Gastrocnemius medialis (tissue), 4 donors: ENCODE results near the gene PTPRJ. TPM values are rescaled to one million over a fixed set of nuclear protein-coding genes. Genes with fewer than 3 reads are reported as not detected.

Source experiments
- ATAC-seq, 2 donors: fragments of 150-250 bp; one replicate each; pipeline ENCODE4 v1.9.1; 2016
- DNase-seq, 2 donors: peaks; one replicate each; pipeline ENCODE4 v3.0.0-alpha.2; 2019
- H3K27ac ChIP-seq, 4 donors: fragments of 200-600 bp; sonication (generic); 1 replicate in 1 of 4; 2 replicates in 3 of 4; pipeline ENCODE4 v1.5.1; 2016 to 2018; ENCODE audit warnings: mild to moderate bottlenecking in 2 of 4, moderate library complexity in 1 of 4
- H3K27me3 ChIP-seq, 3 donors: fragments of 200-600 bp; sonication (generic) in 2 of 3; 1 replicate in 1 of 3; 2 replicates in 2 of 3; pipeline versions ENCODE4 v1.5.1 to v1.6.0; 2016 to 2019; ENCODE audit warnings: mild to moderate bottlenecking in 1 of 3, moderate library complexity in 1 of 3
- H3K36me3 ChIP-seq, 2 donors: fragments of 200-600 bp; sonication (generic) in 1 of 2; one replicate each; pipeline ENCODE4 v1.5.1; 2017 to 2018
- H3K4me1 ChIP-seq, 2 donors: fragments of 200-600 bp; sonication (generic) in 1 of 2; one replicate each; pipeline ENCODE4 v1.5.1; 2016 to 2017; ENCODE audit warnings: mild to moderate bottlenecking in 2 of 2
- H3K4me3 ChIP-seq, 4 donors: fragments of 200-600 bp; sonication (generic) in 3 of 4; 1 replicate in 1 of 4; 2 replicates in 3 of 4; pipeline ENCODE4 v1.5.1; 2016 to 2019; ENCODE audit warnings: mild to moderate bottlenecking in 2 of 4
- H3K9me3 ChIP-seq, 3 donors: fragments of 200-600 bp; sonication (generic) in 2 of 3; 1 replicate in 1 of 3; 2 replicates in 2 of 3; pipeline ENCODE4 v1.5.1; 2016 to 2019
- CTCF ChIP-seq, 5 experiments: fragments of 450-650 bp in 3 of 5; fragments of 200-600 bp in 2 of 5; sonication (generic) in 2 of 5; IDR thresholded peaks in 4 of 5; conservative IDR thresholded peaks in 1 of 5; 1 replicate in 4 of 5; 2 replicates in 1 of 5; pipeline ENCODE4 v1.5.1; 2016 to 2019; ENCODE audit warnings: antibody characterized with exemption in 5 of 5, mild to moderate bottlenecking in 3 of 5, moderate library complexity in 3 of 5
- POLR2A ChIP-seq, 2 donors: fragments of 450-650 bp; IDR thresholded peaks; one replicate each; pipeline ENCODE4 v1.6.1; 2017; ENCODE audit warnings: antibody characterized with exemption in 2 of 2, mild to moderate bottlenecking in 2 of 2, moderate library complexity in 2 of 2
- in situ Hi-C, 4 donors: fragments of 200-750 bp; cut with MboI; loops; one replicate each; pipeline versions ENCODE4 v1.15.0 to v1.8.0; 2017; ENCODE audit warnings: low sequenced_read_pairs in 4 of 4
- intact Hi-C: fragments of 100-400 bp; cut with DNase I; formaldehyde crosslinking; loops from one replicate; pipeline ENCODE4 v1.15.1; 2023; ENCODE audit warnings: low total_unique reads
- total RNA-seq, 4 donors: library from RNA; depleted of rRNA; stranded (reverse); fragments of >200 nt; gene quantifications; one replicate each; pipeline versions ENCODE4 v1.1.0 to v1.2.3, GENCODE V29; 2016

PTPRJ gene
- total RNA-seq, 4 donors from 2014 or later = 5.4 to 9.0 (median 5.6) TPM

- no peaks in the 10 kb centered on the region for H3K36me3 ChIP-seq
Measured at GRCh38 chr11:48056325-48057183, 76.2 kb downstream of the PTPRJ start.

GRCh38 chr11:48058064-48058463, 77.7 kb downstream of the PTPRJ start:
- DNase-seq (no peak), ATAC-seq (no peak)
- intact Hi-C loops (no loop called here), in situ Hi-C loops (loop anchor here in 1 of 4 donors (10.0 kb wide), 1 partner anchor 57 kb away; no protein-coding TSS in a partner anchor)
- Histone ChIP-seq H3K27me3 (no peaks in the 10 kb centered on the region), H3K9me3 (no peaks in the 10 kb centered on the region), H3K4me1 (peaks cover 0 to under 1% of the 10 kb centered on the region in 2 donors), H3K4me3 (no peak overlapping the region), H3K27ac (no peak overlapping the region), H3K36me3 (no peaks in the 10 kb centered on the region)
- no peak for TF ChIP-seq POLR2A (IDR thresholded peaks at IDR 0.05)
- no peak for TF ChIP-seq CTCF (IDR thresholded peaks at IDR 0.05 in 4 of 5, conservative IDR thresholded peaks at IDR 0.05 in 1 of 5)

More at GRCh38 chr11:48056325-48057183, 76.2 kb downstream of the PTPRJ start:
- TF ChIP-seq CTCF (IDR thresholded peaks at IDR 0.05 in 4 of 5, conservative IDR thresholded peaks at IDR 0.05 in 1 of 5) = no peak
- TF ChIP-seq POLR2A (IDR thresholded peaks at IDR 0.05) = no peak
- no peak for ATAC-seq
- in situ Hi-C loops = loop anchor here in 1 of 4 donors (10.0 kb wide), 1 partner anchor 58 kb away; no protein-coding TSS in a partner anchor
- intact Hi-C loops = no loop called here
- H3K27me3 ChIP-seq = no peaks in the 10 kb centered on the region
- H3K4me3 ChIP-seq = no peak overlapping the region
- H3K9me3 ChIP-seq = no peaks in the 10 kb centered on the region
- no peak for DNase-seq
- no peaks in the 10 kb centered on the region for H3K4me1 ChIP-seq
- no peak overlapping the region for H3K27ac ChIP-seq

GRCh38 chr11:48058788-48059187, 78.4 kb downstream of the PTPRJ start:
- H3K36me3 ChIP-seq = no peaks in the 10 kb centered on the region
- no peaks in the 10 kb centered on the region for H3K9me3 ChIP-seq
- peaks cover 6 to 8% of the 10 kb centered on the region in 2 donors for H3K4me1 ChIP-seq

GRCh38 chr11:48062649-48063048, 82.3 kb downstream of the PTPRJ start:
- peaks cover 16 to 18% of the 10 kb centered on the region in 2 donors for H3K4me1 ChIP-seq
- TF ChIP-seq CTCF (IDR thresholded peaks at IDR 0.05 in 4 of 5, conservative IDR thresholded peaks at IDR 0.05 in 1 of 5) (no peak), POLR2A (IDR thresholded peaks at IDR 0.05) (no peak)
- in situ Hi-C loops = no loop called here
- ATAC-seq (no peak), DNase-seq (no peak)
- H3K27ac ChIP-seq = no peak overlapping the region
- intact Hi-C loops = no loop called here
- no peaks in the 10 kb centered on the region for H3K36me3 ChIP-seq
- H3K4me3 ChIP-seq = no peak overlapping the region
- no peaks in the 10 kb centered on the region for H3K27me3 ChIP-seq
- H3K9me3 ChIP-seq = no peaks in the 10 kb centered on the region

More at GRCh38 chr11:48058788-48059187, 78.4 kb downstream of the PTPRJ start:
- in situ Hi-C loops (loop anchor here in 1 of 4 donors (10.0 kb wide), 1 partner anchor 56 kb away; no protein-coding TSS in a partner anchor), intact Hi-C loops (no loop called here)
- DNase-seq (no peak), ATAC-seq (no peak)
- Histone ChIP-seq H3K27me3 (no peaks in the 10 kb centered on the region), H3K27ac (no peak overlapping the region), H3K4me3 (no peak overlapping the region)
- TF ChIP-seq POLR2A (IDR thresholded peaks at IDR 0.05) (no peak), CTCF (IDR thresholded peaks at IDR 0.05 in 4 of 5, conservative IDR thresholded peaks at IDR 0.05 in 1 of 5) (no peak)
